ENCODE data around the gene NFU1.
A peak's percentile ranks its signal among the peaks of the same experiment; 100 is the strongest.
"Not testable (repeated sequence)": the region's sequence is repeated elsewhere in the genome, so short reads cannot be mapped to it uniquely, and the experiment has no call there.

NFU1 gene

GRCh38 chr2:69387770-69388481 is 49.3 kb downstream of the NFU1 start:
- DNase-seq (ENCODE audit: low read depth in 2 of 2) = no peak

- DNase-seq (ENCODE audit: low read depth in 2 of 2) = peak; percentile 78 to 86
These were observed 50.2 kb downstream of the NFU1 start, which contains the start of gene GFPT1 for GRCh38 chr2:69386789-69387734. Gene GFPT1, minus strand, starts transcription at chr2:69387227. Its CDS starts 156 bp downstream, at chr2:69387071.

DNA sequence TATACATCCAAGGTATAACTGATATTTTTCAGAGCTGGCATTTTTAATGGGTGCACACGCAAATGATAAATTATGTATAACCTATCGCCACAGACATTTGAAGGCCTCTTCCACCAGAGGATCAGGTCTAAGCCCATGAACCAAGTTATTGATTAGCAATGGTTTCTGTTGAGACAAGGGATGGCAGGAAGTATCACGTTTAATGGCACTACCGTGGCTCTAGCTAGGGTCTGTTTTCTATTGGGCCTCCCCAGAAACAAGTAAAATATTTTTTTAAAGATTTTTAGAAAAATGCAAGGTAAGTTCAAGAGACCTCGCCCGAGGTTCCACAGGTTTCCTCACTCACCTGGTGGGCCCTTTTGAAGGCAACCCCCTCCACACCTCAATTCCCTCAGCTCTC is 50.9 kb downstream of the NFU1 start:
- DNase-seq (ENCODE audit: low read depth in 2 of 2) = no peak

DNA sequence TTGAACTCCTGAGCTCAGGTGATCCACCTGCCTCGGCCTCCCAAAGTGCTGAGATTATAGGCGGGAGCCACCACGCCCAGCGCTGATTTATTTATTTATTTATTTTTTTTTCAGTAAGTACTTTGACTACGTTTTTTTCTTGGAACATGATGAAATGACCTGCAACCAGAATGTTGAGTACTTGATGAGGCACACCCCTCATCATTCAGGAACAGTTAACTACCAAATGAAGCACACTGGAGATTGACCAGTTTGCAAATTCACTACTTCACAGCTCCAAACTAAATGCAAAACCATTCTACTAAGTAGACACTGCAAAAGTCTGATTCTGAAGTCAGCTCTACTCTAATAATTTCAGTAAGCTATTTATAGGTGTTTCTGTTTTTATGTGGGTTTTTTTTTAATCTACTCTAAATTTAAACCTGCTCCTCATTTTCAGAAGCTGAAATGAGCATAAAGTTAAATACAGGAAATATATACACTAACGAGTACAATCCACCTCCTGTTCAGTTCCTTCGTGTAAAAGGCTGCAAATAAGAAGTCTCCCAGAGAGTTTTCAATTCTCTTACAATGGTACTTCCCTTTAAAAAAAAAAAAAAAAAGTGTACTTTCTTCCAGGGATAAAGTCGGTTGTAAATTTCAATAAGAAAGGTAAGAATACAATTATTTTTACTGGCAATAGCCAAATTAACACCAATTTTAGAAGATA is 51.6 kb downstream of the NFU1 start:
- DNase-seq (ENCODE audit: low read depth in 2 of 2) = no peak

DNA sequence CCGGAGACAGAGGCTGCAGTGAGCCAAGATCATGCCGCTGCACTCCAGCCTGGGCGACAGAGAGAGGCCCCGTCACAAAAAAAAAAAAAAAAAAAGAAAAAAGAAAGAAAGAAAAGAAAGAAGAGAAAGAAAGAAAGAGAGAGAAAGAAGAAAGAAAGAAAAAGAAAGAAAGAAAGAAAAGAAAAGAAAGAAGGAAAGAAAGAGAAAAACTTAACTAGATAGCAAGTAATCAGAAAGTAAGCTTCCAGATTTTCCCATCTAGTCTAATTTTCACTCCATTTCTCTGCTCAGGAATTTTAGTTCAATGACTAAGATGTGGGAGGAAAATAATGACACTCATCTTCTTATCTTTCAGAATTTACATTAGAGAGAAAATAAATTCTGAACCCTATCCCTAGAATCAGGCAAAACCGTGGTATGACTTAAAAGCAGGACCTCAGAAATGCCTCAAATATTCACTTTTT is 52.6 kb downstream of the NFU1 start:
- DNase-seq (ENCODE audit: low read depth in 2 of 2) = no peak

DNA sequence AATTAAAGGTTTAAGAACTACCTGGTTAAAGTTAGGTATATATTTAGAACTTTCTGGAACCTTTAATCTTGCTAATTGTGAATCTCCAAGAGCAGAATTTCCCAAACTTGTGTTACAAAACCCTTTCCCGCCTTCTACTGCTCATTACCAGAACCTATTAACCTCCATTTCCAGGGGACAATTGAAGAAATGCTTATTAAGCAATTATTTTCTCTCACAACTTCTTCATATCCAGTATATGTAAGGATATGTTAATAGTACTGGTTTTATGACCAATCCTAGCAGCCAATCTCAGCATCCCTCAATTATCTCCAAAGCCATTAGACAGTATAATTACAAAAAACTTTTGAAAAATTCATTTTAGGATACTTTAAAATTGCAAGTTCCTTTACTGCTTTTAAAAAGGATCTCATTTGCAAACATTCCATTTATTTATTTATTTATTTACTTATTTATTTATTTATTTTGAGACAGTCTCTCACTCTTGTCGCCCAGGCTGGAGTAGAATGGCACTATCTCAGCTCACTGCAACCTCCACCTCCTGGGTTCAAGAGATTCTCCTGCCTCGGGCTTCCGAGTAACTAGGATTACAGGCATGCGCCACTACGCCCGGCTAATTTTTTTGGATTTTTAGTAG is 53.9 kb downstream of the NFU1 start:
- no peak for DNase-seq (ENCODE audit: low read depth in 2 of 2)

- DNase-seq (ENCODE audit: low read depth in 2 of 2) = no peak
These were observed 54.7 kb downstream of the NFU1 start for GRCh38 chr2:69382547-69382946.

GRCh38 chr2:69381337-69381737 is 55.9 kb downstream of the NFU1 start:
- DNase-seq (ENCODE audit: low read depth in 2 of 2) = no peak

DNA sequence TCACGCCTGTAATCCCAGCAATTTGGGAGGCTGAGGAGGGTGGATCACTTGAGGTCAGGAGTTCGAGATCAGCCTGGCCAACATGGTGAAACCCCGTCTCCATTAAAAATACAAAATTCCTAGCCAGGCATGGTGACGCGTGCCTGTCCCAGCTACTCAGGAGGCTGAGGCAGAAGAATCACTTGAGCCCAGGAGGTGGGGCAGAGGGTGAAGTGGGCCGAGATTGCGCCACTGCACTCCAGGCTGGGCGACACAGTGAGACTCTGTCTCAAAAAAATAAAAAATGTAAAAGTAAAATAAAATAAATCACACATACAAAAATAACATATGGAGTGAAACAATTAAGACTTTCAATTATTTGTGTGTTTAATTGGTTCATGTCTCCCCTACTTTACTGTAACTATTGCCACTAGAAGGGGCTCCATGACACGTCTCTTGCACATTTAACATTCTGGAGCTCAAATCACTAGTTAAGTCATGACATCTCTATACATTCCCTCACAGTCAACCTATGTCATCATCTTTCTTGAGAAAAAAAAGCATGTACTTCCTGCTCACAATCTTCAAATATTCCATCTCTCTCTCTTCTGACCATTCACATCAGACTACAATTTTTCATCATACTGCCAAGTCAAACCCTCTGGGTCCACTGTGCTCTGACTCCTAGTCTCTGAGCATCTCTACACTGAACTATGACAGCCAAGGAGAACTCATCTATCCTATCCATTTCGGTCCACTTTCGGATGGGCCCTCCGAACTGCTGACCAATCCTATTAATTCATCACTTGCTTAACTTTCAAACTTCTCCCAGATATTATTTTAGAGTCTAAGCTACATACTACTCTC is 56.9 kb downstream of the NFU1 start:
- no peak for DNase-seq (ENCODE audit: low read depth in 2 of 2)

GRCh38 chr2:69376403-69376802 is 60.8 kb downstream of the NFU1 start:
- DNase-seq (ENCODE audit: low read depth in 2 of 2) = no peak

GRCh38 chr2:69375494-69376353 is 61.5 kb downstream of the NFU1 start:
- no peak for DNase-seq (ENCODE audit: low read depth in 2 of 2)

GRCh38 chr2:69372767-69373166 is 64.5 kb downstream of the NFU1 start:
- DNase-seq (ENCODE audit: low read depth in 2 of 2) = no peak

DNA sequence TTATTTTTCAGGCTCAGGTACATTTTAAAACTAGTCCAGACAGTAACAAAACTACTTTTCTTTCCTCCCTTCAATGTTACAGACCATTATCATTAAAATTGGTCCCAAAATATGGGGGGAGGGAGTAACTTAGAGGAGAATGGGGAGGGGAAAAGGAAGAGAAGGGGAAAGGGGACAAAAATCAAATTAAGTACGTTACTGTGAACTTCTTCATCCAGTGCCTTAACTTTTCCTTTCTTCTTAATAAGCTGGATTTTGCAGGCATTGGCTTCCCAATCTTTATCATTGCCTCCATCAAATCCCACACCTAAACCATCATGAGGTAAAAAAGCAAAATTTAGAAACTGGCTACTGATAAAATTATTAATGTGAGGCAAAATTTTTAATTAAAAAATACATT is 67.4 kb downstream of the NFU1 start:
- DNase-seq (ENCODE audit: low read depth in 2 of 2) = no peak

- DNase-seq (ENCODE audit: low read depth in 2 of 2) = no peak
These were observed 68.6 kb downstream of the NFU1 start for GRCh38 chr2:69368588-69368987.

- no peak for DNase-seq (ENCODE audit: low read depth in 2 of 2)
These were observed 77.9 kb downstream of the NFU1 start for GRCh38 chr2:69359371-69359770.

GRCh38 chr2:69358914-69359313 is 78.3 kb downstream of the NFU1 start:
- no peak for DNase-seq (ENCODE audit: low read depth in 2 of 2)

- DNase-seq (ENCODE audit: low read depth in 2 of 2) = no peak
These were observed 80.8 kb downstream of the NFU1 start for GRCh38 chr2:69356471-69356870.

DNA sequence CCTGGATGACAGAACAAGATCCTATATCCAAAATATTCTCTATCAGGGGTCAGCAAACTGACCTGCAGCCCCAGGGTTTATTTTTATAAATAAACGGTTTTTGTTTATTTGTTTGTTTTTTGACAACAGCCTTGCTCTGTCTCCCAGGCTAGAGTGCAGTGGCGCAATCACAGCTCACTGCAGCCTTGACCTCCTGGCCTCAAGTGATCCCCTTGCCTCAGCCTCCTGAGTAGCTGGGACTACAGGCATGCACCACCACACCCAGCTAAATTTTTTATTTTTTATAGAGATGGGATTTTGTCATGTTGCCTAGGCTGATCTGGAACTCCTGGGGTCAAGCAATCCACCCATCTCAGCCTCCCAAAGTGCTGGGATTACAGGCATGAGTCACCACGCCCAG is 82.3 kb downstream of the NFU1 start:
- DNase-seq (ENCODE audit: low read depth in 2 of 2) = not testable (repeated sequence)

DNA sequence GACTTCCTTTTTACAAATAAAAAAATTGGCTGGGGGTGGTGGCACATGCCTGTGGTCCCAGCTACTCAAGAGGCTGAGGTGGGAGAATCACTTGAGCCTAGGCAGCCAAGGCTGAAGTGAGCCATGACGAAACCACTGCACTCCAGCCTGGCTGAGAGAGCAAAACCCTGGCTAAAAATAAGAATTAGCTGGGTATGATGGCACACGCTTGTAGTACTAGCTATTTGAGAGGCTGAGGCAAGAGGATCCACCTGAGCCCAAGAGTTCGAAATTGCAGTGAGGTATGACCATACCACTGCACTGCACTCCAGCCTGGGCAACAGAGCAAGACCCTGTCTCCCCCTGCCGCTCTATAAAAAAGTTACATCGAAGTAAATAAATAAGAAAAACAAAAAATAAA is 83.9 kb downstream of the NFU1 start:
- DNase-seq (ENCODE audit: low read depth in 2 of 2) = no peak

- no peak for DNase-seq (ENCODE audit: low read depth in 2 of 2)
These were observed 88.5 kb downstream of the NFU1 start for GRCh38 chr2:69348781-69349180.
